Measurements from ENCODE around the gene IL37.

IL37 gene

DNA sequence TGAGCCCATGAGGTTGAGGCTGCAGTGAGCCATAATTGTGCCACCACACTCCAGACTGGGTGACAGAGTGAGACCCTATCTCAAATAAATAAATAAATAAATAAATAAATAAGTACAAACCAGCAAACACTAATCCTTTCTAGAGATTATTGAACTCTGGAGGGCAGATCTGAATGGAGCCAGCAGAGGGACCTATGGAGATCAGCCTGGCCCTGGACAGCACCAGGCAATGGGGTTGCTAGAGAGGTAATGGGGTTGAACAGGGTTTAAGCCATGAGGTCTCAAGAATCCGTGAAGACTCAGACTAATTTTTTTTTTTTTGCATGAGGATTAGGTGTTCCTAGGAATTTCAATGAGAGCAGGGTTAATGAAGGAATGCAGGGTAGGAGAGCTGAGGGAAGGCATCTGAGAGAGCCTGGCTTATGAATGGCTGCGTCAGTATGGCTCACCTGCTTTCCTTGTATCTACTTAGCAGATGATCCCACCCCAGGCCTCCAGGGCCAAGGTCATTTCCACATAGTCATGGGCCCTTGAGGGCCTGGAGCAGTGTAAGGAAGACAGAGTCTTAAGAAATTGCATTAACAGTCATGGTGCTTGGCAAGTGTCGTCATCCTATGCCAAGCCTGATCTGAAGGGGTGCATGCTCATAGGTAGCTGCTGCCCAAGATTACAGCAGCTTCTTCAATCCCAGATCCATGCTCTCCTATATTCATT, 34.6 kb upstream of the IL37 start:
- no peak for DNase-seq (ENCODE audit: low read depth)
- no peak overlapping the region for H3K4me3 ChIP-seq (ENCODE audit: low read length)
- TF ChIP-seq, protein P1, sequence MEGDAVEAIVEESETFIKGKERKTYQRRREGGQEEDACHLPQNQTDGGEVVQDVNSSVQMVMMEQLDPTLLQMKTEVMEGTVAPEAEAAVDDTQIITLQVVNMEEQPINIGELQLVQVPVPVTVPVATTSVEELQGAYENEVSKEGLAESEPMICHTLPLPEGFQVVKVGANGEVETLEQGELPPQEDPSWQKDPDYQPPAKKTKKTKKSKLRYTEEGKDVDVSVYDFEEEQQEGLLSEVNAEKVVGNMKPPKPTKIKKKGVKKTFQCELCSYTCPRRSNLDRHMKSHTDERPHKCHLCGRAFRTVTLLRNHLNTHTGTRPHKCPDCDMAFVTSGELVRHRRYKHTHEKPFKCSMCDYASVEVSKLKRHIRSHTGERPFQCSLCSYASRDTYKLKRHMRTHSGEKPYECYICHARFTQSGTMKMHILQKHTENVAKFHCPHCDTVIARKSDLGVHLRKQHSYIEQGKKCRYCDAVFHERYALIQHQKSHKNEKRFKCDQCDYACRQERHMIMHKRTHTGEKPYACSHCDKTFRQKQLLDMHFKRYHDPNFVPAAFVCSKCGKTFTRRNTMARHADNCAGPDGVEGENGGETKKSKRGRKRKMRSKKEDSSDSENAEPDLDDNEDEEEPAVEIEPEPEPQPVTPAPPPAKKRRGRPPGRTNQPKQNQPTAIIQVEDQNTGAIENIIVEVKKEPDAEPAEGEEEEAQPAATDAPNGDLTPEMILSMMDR (conservative IDR thresholded peaks at IDR 0.05; ENCODE audit: low read length): no peak

DNA sequence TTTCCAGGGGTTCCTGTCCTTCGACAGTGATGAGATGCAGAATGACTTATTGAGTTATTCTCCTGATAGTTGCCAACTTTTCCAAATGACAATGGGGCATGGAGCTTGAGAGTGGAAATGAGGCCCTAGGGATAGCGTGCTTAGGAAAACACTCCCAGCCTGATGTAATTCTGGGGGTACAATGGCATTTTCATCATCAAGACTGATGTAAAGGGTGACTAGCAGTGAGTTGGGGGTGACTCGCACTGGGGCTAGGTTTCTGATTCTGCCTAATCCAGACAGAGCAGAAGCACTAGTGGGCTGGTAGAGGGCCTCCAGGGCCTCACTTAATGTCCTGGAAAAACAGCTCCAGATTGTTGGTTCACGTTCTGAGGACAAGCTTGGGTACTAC, 34.0 kb upstream of the IL37 start:
- TF ChIP-seq, protein P1 (conservative IDR thresholded peaks at IDR 0.05; ENCODE audit: low read length): no peak
- peak; percentile 5 for DNase-seq (ENCODE audit: low read depth)
- no peak overlapping the region for H3K4me3 ChIP-seq (ENCODE audit: low read length)

DNA sequence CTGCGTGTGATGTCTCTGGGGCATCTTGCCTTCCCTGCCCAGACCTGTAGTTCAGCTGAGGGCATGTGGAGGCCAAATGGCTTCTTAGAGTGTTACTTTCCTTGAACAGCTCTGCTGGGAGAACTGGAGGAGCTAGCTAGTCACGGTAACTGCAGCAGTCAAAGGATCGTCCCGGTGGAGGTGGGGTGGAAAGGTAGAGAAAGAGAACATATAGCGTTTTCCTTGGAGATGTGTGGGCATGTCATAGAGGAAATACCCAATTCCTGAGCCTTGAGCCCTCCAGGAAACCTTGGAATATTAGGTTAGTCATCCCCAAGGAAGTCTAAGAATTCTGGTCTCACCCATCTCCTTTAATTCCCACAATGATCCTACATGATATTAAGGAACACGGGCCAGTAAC, 33.5 kb upstream of the IL37 start:
- TF ChIP-seq, protein P1 (conservative IDR thresholded peaks at IDR 0.05; ENCODE audit: low read length): no peak
- peak; percentile 51 for DNase-seq (ENCODE audit: low read depth)
- no peak overlapping the region for H3K4me3 ChIP-seq (ENCODE audit: low read length)

DNA sequence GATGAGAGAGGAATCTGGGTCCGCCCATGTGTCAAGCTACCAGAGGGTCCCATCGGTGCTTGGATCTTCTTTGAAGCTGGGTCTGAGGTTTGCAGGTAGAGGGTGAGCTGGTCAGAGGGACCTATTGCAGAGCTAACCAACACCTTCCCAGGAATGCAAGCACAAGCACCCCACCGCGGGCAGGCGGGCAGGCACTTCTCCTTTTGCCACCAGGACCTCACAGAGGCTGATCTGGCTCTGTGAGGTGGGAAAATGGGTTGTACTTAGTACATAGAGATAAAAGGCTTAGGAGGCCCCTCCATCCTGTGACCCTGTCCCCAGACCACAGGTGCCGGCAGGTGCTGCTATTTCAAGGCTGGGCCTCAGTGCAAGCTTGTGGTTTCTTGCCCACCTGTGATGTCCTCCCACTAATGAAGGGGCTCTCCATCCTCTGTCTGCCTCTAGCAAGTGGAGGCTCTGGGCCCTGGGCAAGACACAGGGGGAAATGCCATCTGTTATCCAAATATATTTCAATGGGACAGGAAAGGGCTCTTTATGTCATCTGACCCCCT, 31.4 kb upstream of the IL37 start:
- H3K4me3 ChIP-seq (ENCODE audit: low read length): no peak overlapping the region
- no peak for DNase-seq (ENCODE audit: low read depth)
- TF ChIP-seq, protein P1 (conservative IDR thresholded peaks at IDR 0.05; ENCODE audit: low read length): no peak

DNA sequence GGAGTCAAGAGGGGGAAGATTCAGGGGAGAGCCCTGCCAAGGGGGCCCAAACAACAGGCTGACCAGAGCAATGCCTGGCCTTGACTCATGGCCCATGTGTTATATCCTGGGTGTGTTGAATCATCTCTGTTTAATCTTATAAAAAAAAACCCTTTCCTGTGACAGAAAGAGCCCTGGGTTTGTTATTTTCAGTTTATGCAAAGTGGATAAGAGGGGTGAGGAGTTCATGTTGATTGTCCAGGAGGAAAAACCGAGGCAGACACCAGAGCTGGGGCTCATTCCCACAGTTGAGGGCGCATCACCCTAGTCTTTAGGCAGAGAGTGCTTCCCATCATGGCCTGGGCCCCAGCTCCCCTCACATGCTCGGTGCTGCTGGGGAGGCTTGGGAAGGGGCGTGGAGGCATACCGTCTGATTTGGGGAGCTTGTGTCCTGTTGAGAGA, 30.9 kb upstream of the IL37 start:
- TF ChIP-seq, protein P1 (conservative IDR thresholded peaks at IDR 0.05; ENCODE audit: low read length): no peak
- peak; percentile 50 for DNase-seq (ENCODE audit: low read depth)
- H3K4me3 ChIP-seq (ENCODE audit: low read length): no peak overlapping the region

DNA sequence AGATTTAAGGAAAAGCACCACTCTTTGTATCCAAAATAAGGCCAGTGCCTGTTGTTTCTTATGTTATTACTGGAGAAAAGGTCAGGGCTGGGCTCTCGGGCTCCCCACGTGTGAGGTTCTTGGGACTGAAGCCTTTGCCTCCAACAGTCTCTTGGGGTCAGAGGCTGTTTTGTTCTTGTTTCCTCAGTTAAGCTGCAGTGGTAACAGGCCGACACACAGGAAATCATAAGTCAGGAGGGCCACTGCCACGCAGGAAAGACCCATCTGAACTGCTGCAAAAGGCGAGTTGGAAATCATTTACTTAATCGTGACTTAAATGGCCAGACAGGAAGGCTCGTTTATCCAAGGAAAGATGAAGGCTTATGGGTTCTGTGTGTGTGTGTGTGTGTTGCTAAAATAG, 30.3 kb upstream of the IL37 start:
- TF ChIP-seq, protein P1 (conservative IDR thresholded peaks at IDR 0.05; ENCODE audit: low read length): no peak
- H3K4me3 ChIP-seq (ENCODE audit: low read length): no peak overlapping the region
- peak; percentile 3 for DNase-seq (ENCODE audit: low read depth)
